ENCODE data around the gene PLOD2.

DNA sequence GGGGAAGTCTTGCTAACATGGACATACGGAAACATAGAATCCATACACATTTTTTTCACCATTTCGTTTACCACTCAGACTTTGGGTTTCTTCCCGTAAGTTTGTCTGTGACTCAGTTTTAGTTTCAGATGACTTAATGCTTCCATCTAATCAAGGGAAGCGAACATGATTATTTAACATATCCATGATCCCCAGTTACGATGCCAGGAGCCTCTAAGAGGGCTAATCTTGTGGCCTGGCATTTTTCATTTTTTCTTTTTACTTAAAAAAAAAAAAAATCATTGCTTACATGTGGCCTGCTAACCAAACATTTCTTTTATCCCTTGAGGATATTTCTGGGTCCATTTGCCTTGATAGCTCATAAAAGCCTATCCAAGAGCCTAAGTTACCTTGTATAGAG, 20.2 kb upstream of the PLOD2 start:
- no peak for TF ChIP-seq NFIC (IDR thresholded peaks at IDR 0.05)
- TF ChIP-seq EP300 (IDR thresholded peaks at IDR 0.05; ENCODE audit: borderline replicate concordance) = no peak
- no peak for TF ChIP-seq TEAD4 (IDR thresholded peaks at IDR 0.05)
- TF ChIP-seq, protein P1, sequence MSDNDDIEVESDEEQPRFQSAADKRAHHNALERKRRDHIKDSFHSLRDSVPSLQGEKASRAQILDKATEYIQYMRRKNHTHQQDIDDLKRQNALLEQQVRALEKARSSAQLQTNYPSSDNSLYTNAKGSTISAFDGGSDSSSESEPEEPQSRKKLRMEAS (IDR thresholded peaks at IDR 0.05) = no peak
- no peak for TF ChIP-seq CEBPB (IDR thresholded peaks at IDR 0.05)
- TF ChIP-seq RAD21 (IDR thresholded peaks at IDR 0.05; ENCODE audit: low read depth) = no peak
- no peak for TF ChIP-seq YY1 (IDR thresholded peaks at IDR 0.05; ENCODE audit: low read depth)
- TF ChIP-seq TAF1 (IDR thresholded peaks at IDR 0.05; ENCODE audit: low read depth) = no peak
- TF ChIP-seq CREB1 (IDR thresholded peaks at IDR 0.05; ENCODE audit: low read depth) = no peak
